ENCODE data around the gene TMCO4. TPM values are rescaled to one million over a fixed set of nuclear protein-coding genes. Genes with fewer than 3 reads are reported as not detected.

The TMCO4 gene
- total RNA-seq, 1 donor from 2014 or later = 28.7 TPM

- DNase-seq (ENCODE audit: extremely low spot score in 2 of 2) = no peak
- peaks cover 17% of the 10 kb centered on the region for H3K4me1 ChIP-seq
- no peak overlapping the region for H3K27ac ChIP-seq
- no peaks in the 10 kb centered on the region for H3K36me3 ChIP-seq
- peak overlapping the region; percentile 20 to 51 for H3K4me3 ChIP-seq
- H3K27me3 ChIP-seq = peaks cover 13% of the 10 kb centered on the region
- intact Hi-C loops (cut with DNase I) = no loop called here
- H3K9me3 ChIP-seq = no peaks in the 10 kb centered on the region
- TF ChIP-seq POLR2A (IDR thresholded peaks at IDR 0.05) (no peak), POLR2AphosphoS5 (IDR thresholded peaks at IDR 0.05; ENCODE audit: insufficient read depth in 1 of 2, low read depth in 1 of 2) (no peak), CTCF (IDR thresholded peaks at IDR 0.05) (no peak)
These were observed 134.6 kb downstream of the TMCO4 start for GRCh38 chr1:19665186-19665495.

DNA sequence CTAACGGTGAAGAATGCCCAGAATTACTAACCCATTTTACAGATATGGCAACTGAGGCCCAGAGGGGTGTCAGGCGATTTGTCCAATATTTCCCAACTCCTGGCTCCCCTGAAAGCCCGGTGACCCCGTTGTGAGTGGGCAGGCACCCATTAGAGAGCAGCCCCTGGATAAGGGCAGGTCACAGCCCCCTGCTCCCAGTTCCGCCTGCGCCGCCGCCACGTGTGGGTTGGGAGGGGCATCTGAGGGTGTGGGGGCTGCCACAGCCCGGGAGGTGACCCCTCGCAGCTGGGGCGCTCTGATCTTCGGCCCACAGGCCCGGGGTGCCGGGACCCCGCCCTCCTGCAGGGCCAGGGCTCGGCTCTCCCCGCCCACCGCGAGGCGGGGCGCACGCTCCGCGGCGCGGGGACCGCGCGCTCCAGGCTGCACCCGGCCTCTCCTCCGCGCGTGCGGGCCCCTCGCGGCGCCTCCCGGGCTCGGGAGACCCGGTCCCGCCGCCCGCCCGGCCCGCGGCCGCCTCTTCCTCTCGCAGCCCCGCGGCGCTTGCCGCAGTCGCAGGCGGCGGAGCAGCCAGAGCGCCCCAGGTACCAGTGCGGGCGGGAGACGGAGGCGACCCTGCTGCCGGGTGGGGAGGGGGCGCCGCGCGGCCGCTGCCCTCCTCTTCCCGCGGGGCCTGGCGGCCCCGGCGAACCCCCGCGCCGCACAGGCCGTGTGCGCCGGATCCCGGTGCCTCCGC lies 135.1 kb downstream of the TMCO4 start, which contains the start of gene HTR6:
HTR6 (plus strand) TSS at position 423 of the 733 bp plus-strand sequence. CDS start 879 bp downstream, outside the sequence.
- Histone ChIP-seq H3K4me3 (peak within 1 kb of the TSS; percentile 20 to 51), H3K36me3 (no peaks in the 10 kb centered on the region), H3K27me3 (peaks cover 13% of the 10 kb centered on the region), H3K27ac (no peak within 1 kb of the TSS), H3K4me1 (peaks cover 17% of the 10 kb centered on the region), H3K9me3 (no peaks in the 10 kb centered on the region)
- TF ChIP-seq POLR2A (IDR thresholded peaks at IDR 0.05) (no peak), CTCF (IDR thresholded peaks at IDR 0.05) (no peak), POLR2AphosphoS5 (IDR thresholded peaks at IDR 0.05; ENCODE audit: insufficient read depth in 1 of 2, low read depth in 1 of 2) (no peak)
- no peak for DNase-seq (ENCODE audit: extremely low spot score in 2 of 2)
- intact Hi-C loops (cut with DNase I) = no loop called here

DNA sequence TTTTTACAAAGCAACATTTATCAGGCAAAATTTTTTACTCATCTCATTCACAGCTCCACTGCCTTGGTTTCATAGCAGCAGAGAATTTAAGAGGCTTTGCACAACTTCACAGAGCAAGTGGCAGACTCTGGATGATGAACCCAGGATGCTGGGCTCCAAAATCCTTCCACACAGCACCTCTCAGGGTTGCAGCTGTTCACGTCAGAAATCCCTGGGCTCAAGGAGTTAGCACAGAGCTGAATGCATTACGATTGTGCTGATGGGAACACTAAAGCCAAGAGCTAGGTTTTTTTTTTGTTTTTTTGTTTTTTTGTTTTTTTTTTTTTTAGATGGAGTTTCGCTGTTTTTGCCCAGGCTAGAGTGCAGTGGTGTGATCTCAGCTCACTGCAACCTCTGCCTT lies 137.4 kb downstream of the TMCO4 start:
- peaks cover 0 to 9% of the 10 kb centered on the region in 2 donors for H3K36me3 ChIP-seq
- no peaks in the 10 kb centered on the region for H3K9me3 ChIP-seq
- no peak overlapping the region for H3K4me3 ChIP-seq
- DNase-seq (ENCODE audit: extremely low spot score in 2 of 2) = no peak
- intact Hi-C loops (cut with DNase I) = no loop called here
- H3K27me3 ChIP-seq = peaks cover 13% of the 10 kb centered on the region
- TF ChIP-seq POLR2A (IDR thresholded peaks at IDR 0.05) (no peak), POLR2AphosphoS5 (IDR thresholded peaks at IDR 0.05; ENCODE audit: insufficient read depth in 1 of 2, low read depth in 1 of 2) (no peak), CTCF (IDR thresholded peaks at IDR 0.05) (no peak)
- peaks cover 26% of the 10 kb centered on the region for H3K4me1 ChIP-seq
- H3K27ac ChIP-seq = no peak overlapping the region

DNA sequence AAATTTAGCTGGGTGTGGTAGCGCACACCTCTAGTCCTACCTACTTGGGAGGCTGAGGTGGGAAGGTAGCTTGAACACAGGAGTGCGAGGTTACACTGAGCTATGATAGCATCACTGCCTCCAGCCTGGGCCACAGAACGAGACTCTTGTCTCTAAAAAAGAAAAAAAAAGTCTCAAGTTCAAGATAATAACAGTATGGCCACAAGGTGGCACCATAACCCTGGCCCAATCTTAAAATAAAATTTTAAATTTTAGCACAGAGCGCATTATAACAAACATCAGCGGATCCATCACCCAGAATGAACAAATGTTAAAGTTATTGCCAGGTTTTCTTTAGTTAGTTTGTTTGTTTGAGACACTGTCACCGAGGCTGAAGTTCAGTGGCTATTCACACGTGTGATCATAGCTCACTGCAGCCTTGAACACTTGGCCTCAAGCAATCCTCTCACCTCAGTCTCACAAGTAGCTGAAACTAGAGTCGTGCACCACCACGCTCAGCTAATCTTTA lies 137.9 kb downstream of the TMCO4 start:
- DNase-seq (ENCODE audit: extremely low spot score in 2 of 2) = no peak
- peak; percentile 27 to 57 (median 29) for TF ChIP-seq CTCF (IDR thresholded peaks at IDR 0.05)
- no peak for TF ChIP-seq POLR2A (IDR thresholded peaks at IDR 0.05)
- H3K27ac ChIP-seq = no peak overlapping the region
- H3K4me3 ChIP-seq = no peak overlapping the region
- H3K4me1 ChIP-seq = peaks cover 26% of the 10 kb centered on the region
- intact Hi-C loops (cut with DNase I) = no loop called here
- peaks cover 0 to 11% of the 10 kb centered on the region in 2 donors for H3K36me3 ChIP-seq
- peaks cover 13% of the 10 kb centered on the region for H3K27me3 ChIP-seq
- H3K9me3 ChIP-seq = no peaks in the 10 kb centered on the region

DNA sequence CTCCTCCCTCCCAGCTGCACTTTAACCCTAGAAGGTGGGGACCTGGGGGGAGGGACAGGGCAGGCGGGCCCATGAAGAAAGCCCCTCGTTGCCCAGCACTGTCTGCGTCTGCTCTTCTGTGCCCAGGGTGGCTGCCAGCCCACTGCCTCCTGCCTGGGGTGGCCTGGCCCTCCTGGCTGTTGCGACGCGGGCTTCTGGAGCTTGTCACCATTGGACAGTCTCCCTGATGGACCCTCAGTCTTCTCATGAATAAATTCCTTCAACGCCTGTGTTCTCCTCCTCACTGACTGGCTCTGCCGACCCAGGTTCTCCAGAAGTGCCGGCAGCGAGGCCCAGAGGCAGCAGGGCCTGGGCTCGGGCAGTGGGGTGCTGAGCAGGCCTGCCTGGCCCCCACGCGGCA lies 141.5 kb downstream of the TMCO4 start:
- Histone ChIP-seq H3K27me3 (no peaks in the 10 kb centered on the region), H3K4me1 (peaks cover 38% of the 10 kb centered on the region), H3K4me3 (no peak overlapping the region), H3K9me3 (no peaks in the 10 kb centered on the region), H3K36me3 (peaks cover 0 to 40% of the 10 kb centered on the region in 2 donors), H3K27ac (peak overlapping the region; percentile 43)
- no peak for DNase-seq (ENCODE audit: extremely low spot score in 2 of 2)
- intact Hi-C loops (cut with DNase I) = loop anchor here (10.0 kb wide), 1 partner anchor 443 kb away; the partner anchor contains the start of gene UBR4
- peak in 1 of 2 donors; percentile 36 for TF ChIP-seq POLR2AphosphoS5 (IDR thresholded peaks at IDR 0.05; ENCODE audit: insufficient read depth in 1 of 2, low read depth in 1 of 2)
- TF ChIP-seq CTCF (IDR thresholded peaks at IDR 0.05) = no peak
- no peak for TF ChIP-seq POLR2A (IDR thresholded peaks at IDR 0.05)
